ENCODE data around the gene MYH7. TPM values are rescaled to one million over a fixed set of nuclear protein-coding genes. Genes with fewer than 3 reads are reported as not detected.

Gene MYH7
- total and polyA plus RNA-seq, 2 of the 4 experiments (the other 2 are of a cell fraction): not detected

DNA sequence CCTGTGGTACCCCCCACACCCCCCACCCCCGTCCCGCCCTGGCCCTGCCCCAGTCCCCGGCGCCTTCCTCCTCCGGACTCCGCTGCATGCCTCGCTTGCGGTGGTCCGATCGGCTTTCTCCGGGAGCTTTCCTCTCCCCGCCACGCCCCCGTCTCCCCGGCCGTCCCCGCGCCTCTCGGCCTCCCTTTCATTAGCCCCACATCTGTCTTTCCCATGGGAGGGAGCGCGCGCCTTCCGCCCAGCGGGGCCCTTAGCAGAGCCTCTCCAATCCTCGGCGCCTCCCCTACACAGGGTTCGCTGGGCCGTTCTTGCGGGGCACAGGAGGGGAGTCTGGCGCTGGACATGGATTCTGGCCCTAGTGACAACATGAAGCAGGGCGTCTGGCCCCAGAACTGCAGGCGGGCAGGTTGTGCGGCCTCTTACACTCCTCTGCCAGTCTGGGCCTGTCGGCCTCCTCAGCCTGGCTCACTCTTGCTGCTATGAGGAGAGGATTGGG lies 69.0 kb downstream of the MYH7 start:
- peaks cover 7% of the 10 kb centered on the region for H3K4me1 ChIP-seq (ENCODE audit: control insufficient read depth, insufficient read depth, low read length)
- dilution Hi-C loops (cut with HindIII; ENCODE audit: low sequenced_read_pairs, unreplicated experiment): no loop called here
- BruUV-seq (replicated peaks): no TSS peak
- peak overlapping the region; percentile 19 for H3K4me3 ChIP-seq (ENCODE audit: insufficient read depth, low read depth, low read length)
- H2BK5ac ChIP-seq (ENCODE audit: low read depth, low read length, poor library complexity, severe bottlenecking): peak overlapping the region; percentile 61
- peak; percentile 69 for ATAC-seq (ENCODE audit: low read depth)
- peak overlapping the region; percentile 86 to 89; a peak in 3 of 4 replicates for H4K8ac ChIP-seq (ENCODE audit: low read depth in 2 of 2, low read length in 2 of 2)
- H4K5ac ChIP-seq (ENCODE audit: low read depth, low read length): peak overlapping the region; percentile 55; the same call in 1 of the 2 replicates
- H3K18ac ChIP-seq (ENCODE audit: low read depth, low read length): peak overlapping the region; percentile 10; the same call in 1 of the 2 replicates
- peaks cover 19% of the 10 kb centered on the region; the same call in 1 of the 2 replicates for H3K27me3 ChIP-seq (ENCODE audit: control insufficient read depth, insufficient read depth, low read length)
- CTCF ChIA-PET: interaction anchor here (1.5 kb wide), 1 partner anchor 13 kb away, joined by 5 read pairs; no protein-coding TSS in a partner anchor
- in situ Hi-C loops (cut with MboI; ENCODE audit: low sequenced_read_pairs): no loop called here
- peak overlapping the region; percentile 59; the same call in 1 of the 2 replicates for H3K56ac ChIP-seq (ENCODE audit: extremely low read depth, insufficient read depth, low read length)
- H3K23ac ChIP-seq (ENCODE audit: low read depth, low read length): peak overlapping the region; percentile 90
- peaks cover 8 to 29% of the 10 kb centered on the region in 2 experiments; a peak in 3 of 4 replicates for H3K79me1 ChIP-seq (ENCODE audit: low read depth in 1 of 2, low read length in 2 of 2)
- H2AK5ac ChIP-seq (ENCODE audit: low read depth, low read length): no peak overlapping the region
- 0 out of 2 replicates have a peak overlapping the region, but pooled peaks have one; percentile 45 for H2BK120ac ChIP-seq (ENCODE audit: low read depth, low read length)
- POLR2A ChIA-PET (ENCODE audit: unreplicated experiment): interaction anchor here (0.5 to 0.9 kb wide), 3 partner anchors 35 to 125 kb away, joined by 3 to 4 read pairs (median 3); partner anchors contain the start of gene PABPN1
- intact Hi-C loops (cut with micrococcal nuclease): loop anchor here (1.0 kb wide), 1 partner anchor 14 kb away; the partner anchor contains the start of gene SLC22A17
- H3K14ac ChIP-seq (replicated peaks; ENCODE audit: low read depth, low read length): peak overlapping the region; percentile 68; the same call in 1 of the 2 replicates
- 11% methylated on average over 3 of the region's 34 CpGs; no CpG with 5 or more reads in 1 of the 2 experiments for WGBS, 2 experiments (ENCODE audit: extremely low coverage in 2 of 2, insufficient read length in 1 of 2)
- DNase-seq: peak; percentile 62
- TF ChIP-seq POLR2A (IDR thresholded peaks at IDR 0.05; ENCODE audit: low read depth, low read length) (no peak), MXI1 (IDR thresholded peaks at IDR 0.05; ENCODE audit: borderline replicate concordance, low read depth, low read length) (no peak), MAZ (IDR thresholded peaks at IDR 0.05; ENCODE audit: borderline replicate concordance, low read depth, low read length) (peak; percentile 22; the same call in 1 of the 2 replicates), RCOR1 (IDR thresholded peaks at IDR 0.05; ENCODE audit: insufficient replicate concordance, low read length) (no peak), FOS (IDR thresholded peaks at IDR 0.05; ENCODE audit: low read depth, low read length) (no peak)
- H4K20me1 ChIP-seq (ENCODE audit: insufficient read depth, low read length): peaks cover 8% of the 10 kb centered on the region; the same call in 1 of the 2 replicates
- no peak overlapping the region for H2BK20ac ChIP-seq (ENCODE audit: low read depth, low read length)
- H2AK9ac ChIP-seq (replicated peaks; ENCODE audit: low read depth, low read length, poor library complexity): peak overlapping the region; percentile 40
- peaks cover 10% of the 10 kb centered on the region; the same call in 1 of the 2 replicates for H3K9me1 ChIP-seq (ENCODE audit: insufficient read depth, low read length)
- H4K91ac ChIP-seq (ENCODE audit: insufficient read depth, low read depth, low read length): peak overlapping the region; percentile 48; the same call in 1 of the 2 replicates
- H3K9me3 ChIP-seq (ENCODE audit: control insufficient read depth, insufficient read depth, low read length): no peaks in the 10 kb centered on the region
- H3K9ac ChIP-seq (ENCODE audit: low read depth, low read length): peak overlapping the region; percentile 79
- H2BK15ac ChIP-seq (ENCODE audit: low read depth, low read length): peak overlapping the region; percentile 40; the same call in 1 of the 3 replicates
- no peaks in the 10 kb centered on the region for H3K36me3 ChIP-seq (ENCODE audit: control insufficient read depth, insufficient read depth, low read length)
- H2AFZ ChIP-seq (replicated peaks; ENCODE audit: low read length, poor library complexity): peak overlapping the region; percentile 98
- peak overlapping the region; percentile 54 for H3K4me2 ChIP-seq (ENCODE audit: low read depth, low read length)
- peak overlapping the region; percentile 69 for H3K4ac ChIP-seq (ENCODE audit: low read depth, low read length)
- peak overlapping the region; percentile 89 for H3K27ac ChIP-seq (ENCODE audit: insufficient read depth, low read length)
